CD14-positive monocyte (primary cell): ENCODE data around the gene ANGPTL4. TPM values are rescaled to one million over a fixed set of nuclear protein-coding genes. Genes with fewer than 3 reads are reported as not detected.

Experiments
- DNase-seq, 3 donors: peaks; one replicate each; pipeline ENCODE4 v3.0.0-alpha.2; 2011 to 2022
- H2AFZ ChIP-seq: 2 replicates; pipeline ENCODE4 v1.6.0; 2012; ENCODE audit warnings: mild to moderate bottlenecking, low read depth, low read length, inconsistent platforms; ENCODE audit not compliant: insufficient read depth, poor library complexity, severe bottlenecking
- H3K27ac ChIP-seq, 2 donors: 1 replicate in 1 of 2; 2 replicates in 1 of 2; pipeline ENCODE4 v1.5.1; 2012 to 2013; ENCODE audit warnings: low read length in 2 of 2, control low read depth in 1 of 2, inconsistent platforms in 1 of 2, low read depth in 1 of 2, mild to moderate bottlenecking in 1 of 2
- H3K27me3 ChIP-seq, 2 donors: one replicate each; pipeline versions ENCODE4 v1.6.0 to v1.6.1; 2011 to 2013; ENCODE audit warnings: low read length in 2 of 2; ENCODE audit not compliant: control insufficient read depth in 2 of 2, insufficient read depth in 2 of 2
- H3K36me3 ChIP-seq, 2 donors: replicated peaks in 1 of 2; 1 replicate in 1 of 2; 2 replicates in 1 of 2; pipeline versions ENCODE4 v1.5.1 to v1.6.1; 2012 to 2013; ENCODE audit warnings: low read length in 2 of 2, control low read depth in 1 of 2, inconsistent platforms in 1 of 2, mild to moderate bottlenecking in 1 of 2; ENCODE audit not compliant: insufficient read depth in 2 of 2, control insufficient read depth in 1 of 2
- H3K4me1 ChIP-seq, 2 donors: 1 replicate in 1 of 2; 2 replicates in 1 of 2; pipeline versions ENCODE4 v1.5.1 to v1.6.1; 2012 to 2013; ENCODE audit warnings: low read length in 2 of 2, control low read depth in 1 of 2, inconsistent platforms in 1 of 2, mild to moderate bottlenecking in 1 of 2, moderate library complexity in 1 of 2; ENCODE audit not compliant: insufficient read depth in 2 of 2, control insufficient read depth in 1 of 2
- H3K4me2 ChIP-seq: replicated peaks from 2 replicates; pipeline ENCODE3; 2012; ENCODE audit warnings: low read length, moderate library complexity, mild to moderate bottlenecking; ENCODE audit not compliant: poor library complexity, severe bottlenecking; ENCODE audit errors: extremely low read depth
- H3K4me3 ChIP-seq, 3 experiments: fragments of 200-600 bp in 1 of 3; sonication (generic) in 1 of 3; replicated peaks in 1 of 3; 1 replicate in 2 of 3; 2 replicates in 1 of 3; pipeline ENCODE4 v1.5.1; 2011 to 2013; ENCODE audit warnings: low read length in 3 of 3, mild to moderate bottlenecking in 3 of 3, control low read depth in 2 of 3, low read depth in 2 of 3, inconsistent platforms in 1 of 3, moderate library complexity in 1 of 3
- H3K79me2 ChIP-seq: 2 replicates; pipeline ENCODE4 v1.6.0; 2012; ENCODE audit warnings: mild to moderate bottlenecking, control low read depth, inconsistent platforms, low read length, moderate library complexity; ENCODE audit not compliant: insufficient read depth
- H3K9ac ChIP-seq: 2 replicates; pipeline ENCODE4 v1.6.0; 2017; ENCODE audit warnings: low read length, mild to moderate bottlenecking; ENCODE audit not compliant: insufficient read depth, poor library complexity, severe bottlenecking
- H3K9me3 ChIP-seq, 2 donors: replicated peaks in 1 of 2; 1 replicate in 1 of 2; 2 replicates in 1 of 2; pipeline versions ENCODE4 v1.5.1 to v1.6.1; 2012 to 2013; ENCODE audit warnings: low read length in 2 of 2, control low read depth in 1 of 2; ENCODE audit not compliant: control insufficient read depth in 1 of 2, insufficient read depth in 1 of 2
- H4K20me1 ChIP-seq: 2 replicates; pipeline ENCODE4 v1.6.0; 2012; ENCODE audit warnings: mild to moderate bottlenecking, low read length, control low read depth, moderate library complexity; ENCODE audit not compliant: insufficient read depth
- H3K27ac Mint-ChIP-seq, 7 donors: one replicate each; pipeline ENCODE4 v1.8.0; 2020; ENCODE audit warnings: mild to moderate bottlenecking in 7 of 7, mixed read lengths in 7 of 7, moderate library complexity in 6 of 7, inconsistent platforms in 2 of 7
- H3K27me3 Mint-ChIP-seq, 3 donors: one replicate each; pipeline ENCODE4 v1.8.0; 2021 to 2022; ENCODE audit warnings: low read depth in 3 of 3, mild to moderate bottlenecking in 3 of 3, mixed read lengths in 3 of 3, moderate library complexity in 3 of 3, inconsistent platforms in 1 of 3
- H3K36me3 Mint-ChIP-seq, 2 donors: one replicate each; pipeline ENCODE4 v1.8.0; 2020; ENCODE audit warnings: mixed read lengths in 2 of 2, inconsistent platforms in 1 of 2, mild to moderate bottlenecking in 1 of 2
- H3K4me1 Mint-ChIP-seq: one replicate; pipeline ENCODE4 v1.8.0; 2020; ENCODE audit warnings: mild to moderate bottlenecking, mixed read lengths
- H3K4me3 Mint-ChIP-seq, 2 donors: one replicate each; pipeline ENCODE4 v1.8.0; 2020; ENCODE audit warnings: mild to moderate bottlenecking in 2 of 2, mixed read lengths in 2 of 2, moderate library complexity in 1 of 2
- H3K9me3 Mint-ChIP-seq, 7 donors: one replicate each; pipeline ENCODE4 v1.8.0; 2020 to 2022; ENCODE audit warnings: mixed read lengths in 7 of 7, mild to moderate bottlenecking in 6 of 7, moderate library complexity in 6 of 7, inconsistent platforms in 2 of 7
- WGBS: methylation state at CpG from one replicate; pipeline ENCODE4 v1.1.5; 2013; ENCODE audit warnings: missing lambda C conversion rate; ENCODE audit not compliant: insufficient coverage; 5-methylcytosine and 5-hydroxymethylcytosine counted together
- intact Hi-C, 2 donors: fragments of 100-400 bp; cut with micrococcal nuclease; formaldehyde crosslinking; loops; one replicate each; pipeline versions ENCODE4 v1.15.0 to v1.15.1; 2023
- polyA plus RNA-seq, 3 donors: library from polyadenylated mRNA; depleted of rRNA in 1 of 3; unstranded in 2 of 3; stranded (reverse) in 1 of 3; fragments of 300-500 nt in 2 of 3; fragments of >200 nt in 1 of 3; fragmentation: Illumina TruSeq in 2 of 3; gene quantifications; 1 replicate in 2 of 3; 2 replicates in 1 of 3; pipeline ENCODE4 v1.2.3, GENCODE V29; 2012 to 2021
- small RNA-seq: library from RNA; depleted of rRNA; stranded (forward); fragments of <200 nt; gene quantifications from one replicate; pipeline ENCODE3, GENCODE V24; 2012; ENCODE audit warnings: low read depth; ENCODE audit not compliant: insufficient read length
- TF ChIP-seq, protein P1 (sequence below): fragments of 200-600 bp; IDR thresholded peaks from one replicate; pipeline ENCODE4 v1.8.0; 2022; ENCODE audit warnings: antibody characterized with exemption, mild to moderate bottlenecking

The ANGPTL4 gene
- polyA plus RNA-seq, 3 donors = not detected

- 24% methylated on average over 6 of the region's 9 CpGs for WGBS
- peaks cover 0 to 5% (median 0%) of the 10 kb centered on the region in 7 donors for H3K9me3 Mint-ChIP-seq
- Histone ChIP-seq H3K9ac (peak overlapping the region; percentile 67), H3K79me2 (no peaks in the 10 kb centered on the region), H3K27me3 (no peaks in the 10 kb centered on the region), H2AFZ (no peak overlapping the region), H4K20me1 (no peaks in the 10 kb centered on the region), H3K4me2 (peak overlapping the region; percentile 76), H3K36me3 (peaks cover 25 to 26% of the 10 kb centered on the region in 2 donors), H3K4me1 (peaks cover 17 to 21% of the 10 kb centered on the region in 2 donors), H3K27ac (peak overlapping the region; percentile 87 to 93), H3K9me3 (no peaks in the 10 kb centered on the region), H3K4me3 (peak overlapping the region in 2 of 3 experiments; percentile 3 to 58)
- peak; percentile 90 to 97 (median 96) for DNase-seq
- TF ChIP-seq, protein P1, sequence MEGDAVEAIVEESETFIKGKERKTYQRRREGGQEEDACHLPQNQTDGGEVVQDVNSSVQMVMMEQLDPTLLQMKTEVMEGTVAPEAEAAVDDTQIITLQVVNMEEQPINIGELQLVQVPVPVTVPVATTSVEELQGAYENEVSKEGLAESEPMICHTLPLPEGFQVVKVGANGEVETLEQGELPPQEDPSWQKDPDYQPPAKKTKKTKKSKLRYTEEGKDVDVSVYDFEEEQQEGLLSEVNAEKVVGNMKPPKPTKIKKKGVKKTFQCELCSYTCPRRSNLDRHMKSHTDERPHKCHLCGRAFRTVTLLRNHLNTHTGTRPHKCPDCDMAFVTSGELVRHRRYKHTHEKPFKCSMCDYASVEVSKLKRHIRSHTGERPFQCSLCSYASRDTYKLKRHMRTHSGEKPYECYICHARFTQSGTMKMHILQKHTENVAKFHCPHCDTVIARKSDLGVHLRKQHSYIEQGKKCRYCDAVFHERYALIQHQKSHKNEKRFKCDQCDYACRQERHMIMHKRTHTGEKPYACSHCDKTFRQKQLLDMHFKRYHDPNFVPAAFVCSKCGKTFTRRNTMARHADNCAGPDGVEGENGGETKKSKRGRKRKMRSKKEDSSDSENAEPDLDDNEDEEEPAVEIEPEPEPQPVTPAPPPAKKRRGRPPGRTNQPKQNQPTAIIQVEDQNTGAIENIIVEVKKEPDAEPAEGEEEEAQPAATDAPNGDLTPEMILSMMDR = no peak
- peaks cover 0 to 6% (median 0%) of the 10 kb centered on the region in 3 donors for H3K27me3 Mint-ChIP-seq
- H3K36me3 Mint-ChIP-seq = peaks cover 24 to 54% of the 10 kb centered on the region in 2 donors
- intact Hi-C loops = no loop called here
- H3K27ac Mint-ChIP-seq = peak overlapping the region; percentile 97 to 98 (median 97)
- H3K4me3 Mint-ChIP-seq = peak overlapping the region; percentile 69 to 78
- peaks cover 19% of the 10 kb centered on the region for H3K4me1 Mint-ChIP-seq
Observed at GRCh38 chr19:8423817-8424223, 59.9 kb downstream of the ANGPTL4 start.

Small RNA genes within 50 kb of the gene (small RNA-seq; reads per million reads assigned to genes)
- not detected for gene MIR4999

Other genes starting within 250 kb of the ANGPTL4 start
- gene FBN3, start 214.6 kb upstream of the ANGPTL4 start, polyA plus RNA-seq = not detected
- gene CERS4, start 154.8 kb upstream of the ANGPTL4 start, polyA plus RNA-seq = 10 to 100 TPM; 11.4 to 12.1 (median 12.0) TPM
- 1 to 10 TPM in 2 of 3 donors, under 1 TPM in 1; 0.72 to 2.5 (median 1.0) TPM for gene CD320, start 55.8 kb upstream of the ANGPTL4 start, polyA plus RNA-seq
- gene NDUFA7, start 42.8 kb upstream of the ANGPTL4 start, polyA plus RNA-seq = 100 to 1,000 TPM in 2 of 3 donors, 10 to 100 TPM in 1; 49.9 to 153 (median 133) TPM
- 1,000 to 10,000 TPM in 1 of 3 donors, 100 to 1,000 TPM in 2; 539 to 1,104 (median 984) TPM for gene RPS28, start 42.7 kb upstream of the ANGPTL4 start, polyA plus RNA-seq
- under 1 TPM in 1 of 3 donors, not detected in 2; 0.15 TPM for gene KANK3, start 20.9 kb upstream of the ANGPTL4 start, polyA plus RNA-seq
- gene RAB11B, start 26.2 kb downstream of the ANGPTL4 start, polyA plus RNA-seq = 100 to 1,000 TPM in 1 of 3 donors, 10 to 100 TPM in 2; 36.5 to 128 (median 45.4) TPM
- gene MARCHF2, start 49.1 kb downstream of the ANGPTL4 start, polyA plus RNA-seq = 100 to 1,000 TPM in 1 of 3 donors, 10 to 100 TPM in 2; 47.8 to 117 (median 90.8) TPM
- gene HNRNPM, start 80.8 kb downstream of the ANGPTL4 start, polyA plus RNA-seq = 100 to 1,000 TPM in 2 of 3 donors, 10 to 100 TPM in 1; 77.0 to 121 (median 116) TPM
- 100 to 1,000 TPM in 1 of 3 donors, 10 to 100 TPM in 2; 43.3 to 264 (median 69.0) TPM for gene PRAM1, start 138.5 kb downstream of the ANGPTL4 start, polyA plus RNA-seq
- gene ZNF414, start 150.0 kb downstream of the ANGPTL4 start, polyA plus RNA-seq = 10 to 100 TPM in 1 of 3 donors, 1 to 10 TPM in 2; 4.1 to 21.1 (median 4.7) TPM
- gene MYO1F, start 213.3 kb downstream of the ANGPTL4 start, polyA plus RNA-seq = 100 to 1,000 TPM; 121 to 707 (median 197) TPM
- 1 to 10 TPM in 1 of 3 donors, not detected in 2; 2.3 TPM for gene ADAMTS10, start 246.6 kb downstream of the ANGPTL4 start, polyA plus RNA-seq